ENCODE results near the gene FSCN2. TPM values are rescaled to one million over a fixed set of nuclear protein-coding genes. Genes with fewer than 3 reads are reported as not detected.
"Not testable (repeated sequence)": the region's sequence is repeated elsewhere in the genome, so short reads cannot be mapped to it uniquely, and the experiment has no call there.

Gene FSCN2
- total RNA-seq, 2 donors from 2014 or later, result 0.95 to 1.8 TPM

DNA sequence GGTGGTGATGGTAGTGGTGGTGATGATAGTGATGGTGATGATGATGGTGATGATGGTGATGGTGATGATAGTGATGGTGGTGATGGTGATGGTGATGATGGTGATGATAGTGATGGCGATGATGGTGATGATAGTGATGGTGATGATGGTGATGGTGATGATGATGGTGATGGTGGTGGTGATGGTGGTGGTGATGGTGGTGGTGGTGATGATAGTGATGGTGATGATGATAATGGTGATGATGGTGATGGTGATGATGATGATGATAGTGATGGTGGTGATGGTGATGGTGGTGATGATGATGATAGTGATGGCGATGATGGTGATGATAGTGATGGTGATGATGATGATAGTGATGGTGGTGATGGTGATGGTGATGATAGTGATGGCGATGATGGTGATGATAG is 3.8 kb downstream of the FSCN2 start:
- H3K4me3 Mint-ChIP-seq; H3K9me3 Mint-ChIP-seq; H3K36me3 Mint-ChIP-seq (ENCODE audit: insufficient read depth in 2 of 2); H3K27ac Mint-ChIP-seq; H3K4me1 Mint-ChIP-seq (ENCODE audit: low read depth); ATAC-seq (replicated peaks in 1 of 2); DNase-seq: not testable (repeated sequence)
- H3K27me3 Mint-ChIP-seq (ENCODE audit: low read depth), result peaks cover 16% of the 10 kb centered on the region

DNA sequence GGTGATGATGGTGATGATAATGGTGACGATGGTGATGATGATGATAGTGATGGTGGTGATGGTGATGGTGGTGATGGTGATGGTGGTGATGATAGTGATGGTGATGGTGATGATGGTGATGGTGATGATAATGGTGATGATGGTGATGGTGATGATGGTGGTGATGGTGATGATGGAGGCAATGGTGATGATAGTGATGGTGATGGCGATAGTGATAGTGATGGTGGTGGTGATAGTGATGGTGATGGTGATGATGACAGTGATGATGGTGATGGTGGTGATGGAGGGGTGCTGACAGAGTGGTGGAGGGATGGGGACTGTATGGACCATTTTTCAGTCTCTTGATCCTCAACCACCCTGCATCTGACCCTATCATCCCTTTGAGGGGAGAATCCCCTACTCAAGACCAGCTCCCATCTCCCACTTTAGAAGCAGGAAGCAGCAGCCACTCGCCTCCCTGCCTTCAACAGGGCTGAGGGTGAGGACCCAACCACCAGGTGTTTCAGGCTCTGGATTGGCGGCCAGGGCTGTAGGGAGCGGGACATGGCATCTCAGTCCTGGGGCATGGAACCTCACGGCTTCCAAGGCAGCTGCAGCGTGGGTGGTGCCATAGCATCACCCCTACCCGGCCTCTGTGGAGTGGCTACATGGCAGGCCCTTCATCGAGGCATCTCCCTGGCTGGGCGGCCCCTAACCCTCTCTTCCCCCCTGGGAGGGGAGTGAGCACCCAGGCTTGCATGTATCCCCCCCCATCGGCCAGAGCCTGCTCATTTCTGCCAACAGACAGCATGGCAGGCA is 4.5 kb downstream of the FSCN2 start:
- no peak for DNase-seq
- Mint-ChIP-seq H3K27me3 (ENCODE audit: low read depth) (peaks cover 16% of the 10 kb centered on the region), H3K9me3 (no peaks in the 10 kb centered on the region), H3K4me1 (ENCODE audit: low read depth) (no peaks in the 10 kb centered on the region), H3K4me3 (no peak overlapping the region), H3K36me3 (ENCODE audit: insufficient read depth in 2 of 2) (no peaks in the 10 kb centered on the region), H3K27ac (no peak overlapping the region)
- no peak for ATAC-seq (replicated peaks in 1 of 2)

- H3K27ac Mint-ChIP-seq, result no peak overlapping the region
- H3K36me3 Mint-ChIP-seq (ENCODE audit: insufficient read depth in 2 of 2), result peaks cover 0 to 1% of the 10 kb centered on the region in 2 donors
- DNase-seq (no peak), ATAC-seq (replicated peaks in 1 of 2) (peak in 1 of 2 donors; percentile 13)
- H3K4me1 Mint-ChIP-seq (ENCODE audit: low read depth), result no peaks in the 10 kb centered on the region
- H3K9me3 Mint-ChIP-seq, result no peaks in the 10 kb centered on the region
- H3K4me3 Mint-ChIP-seq, result no peak overlapping the region
- peaks cover 16% of the 10 kb centered on the region for H3K27me3 Mint-ChIP-seq (ENCODE audit: low read depth)
Observed at GRCh38 chr17:81533339-81534141, 5.4 kb downstream of the FSCN2 start.

DNA sequence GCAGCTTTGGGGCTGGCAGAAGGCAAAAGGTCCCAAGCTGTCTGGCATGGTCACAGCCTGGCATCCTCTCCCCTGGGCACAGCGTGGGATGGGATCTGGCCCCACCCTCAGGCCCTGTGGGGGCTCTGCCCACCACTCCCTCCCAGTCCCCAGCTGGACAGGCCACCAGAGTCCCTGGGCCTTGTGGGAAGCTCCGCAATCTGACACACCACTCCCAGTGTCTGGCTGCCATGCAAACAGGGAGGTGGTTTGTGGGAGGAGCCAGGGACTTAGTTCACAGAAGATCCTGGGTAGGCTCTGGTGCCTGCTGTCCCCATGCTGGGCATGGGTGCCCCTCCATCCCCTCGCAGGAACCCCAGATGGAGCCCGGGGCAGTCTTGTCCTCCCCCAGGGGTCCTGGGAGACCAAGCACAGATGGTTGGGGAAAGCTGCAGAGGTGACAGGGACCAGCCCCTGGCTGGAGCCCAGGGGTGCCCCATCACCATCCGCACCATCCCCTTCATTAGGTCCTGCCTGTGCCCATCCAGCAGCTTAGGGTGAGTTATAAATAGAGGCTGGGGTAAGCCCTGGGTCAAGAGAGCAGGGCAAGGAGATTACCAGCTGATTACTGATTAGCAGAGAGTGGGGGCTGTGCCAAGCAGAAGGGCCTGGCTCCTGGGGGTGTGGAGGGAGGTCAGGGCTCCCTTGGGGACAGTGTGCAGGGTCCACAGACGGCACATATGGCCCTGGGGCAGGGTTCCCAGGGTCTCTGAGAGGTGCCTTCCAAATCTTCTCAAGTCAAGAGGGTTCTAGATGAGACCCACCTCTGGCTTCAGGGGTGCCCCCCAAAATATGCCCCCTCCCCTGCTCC is 6.2 kb downstream of the FSCN2 start:
- Mint-ChIP-seq H3K9me3 (no peaks in the 10 kb centered on the region), H3K4me1 (ENCODE audit: low read depth) (no peaks in the 10 kb centered on the region), H3K27me3 (ENCODE audit: low read depth) (peaks cover 16% of the 10 kb centered on the region), H3K4me3 (no peak overlapping the region), H3K27ac (no peak overlapping the region), H3K36me3 (ENCODE audit: insufficient read depth in 2 of 2) (peaks cover 0 to 1% of the 10 kb centered on the region in 2 donors)
- ATAC-seq (replicated peaks in 1 of 2), result peak in 1 of 2 donors; percentile 4
- no peak for DNase-seq

DNA sequence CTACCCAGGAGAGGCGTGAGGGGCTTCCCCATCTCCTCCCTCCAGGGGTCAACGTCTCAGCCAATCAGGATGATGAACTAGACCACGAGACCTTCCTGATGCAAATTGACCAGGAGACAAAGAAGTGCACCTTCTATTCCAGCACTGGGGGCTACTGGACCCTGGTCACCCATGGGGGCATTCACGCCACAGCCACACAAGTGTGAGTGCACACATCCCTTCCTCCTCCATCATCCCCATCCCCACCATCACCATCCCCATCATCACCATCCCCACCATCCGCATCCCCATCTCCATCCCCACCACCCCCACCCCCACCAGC is 6.8 kb downstream of the FSCN2 start:
- Mint-ChIP-seq H3K4me1 (ENCODE audit: low read depth) (no peaks in the 10 kb centered on the region), H3K27me3 (ENCODE audit: low read depth) (peaks cover 16% of the 10 kb centered on the region)
- no peak for DNase-seq

GRCh38 chr17:81535480-81536298 is 7.5 kb downstream of the FSCN2 start:
- Mint-ChIP-seq H3K4me1 (ENCODE audit: low read depth) (no peaks in the 10 kb centered on the region), H3K27me3 (ENCODE audit: low read depth) (peaks cover 16% of the 10 kb centered on the region), H3K9me3 (no peaks in the 10 kb centered on the region), H3K27ac (no peak overlapping the region), H3K36me3 (ENCODE audit: insufficient read depth in 2 of 2) (peaks cover 0 to 1% of the 10 kb centered on the region in 2 donors), H3K4me3 (no peak overlapping the region)
- ATAC-seq (replicated peaks in 1 of 2) (no peak), DNase-seq (no peak)

More for the DNA sequence above, 6.8 kb downstream of the FSCN2 start:
- Mint-ChIP-seq H3K27ac (no peak overlapping the region), H3K4me3 (no peak overlapping the region), H3K9me3 (no peaks in the 10 kb centered on the region), H3K36me3 (ENCODE audit: insufficient read depth in 2 of 2) (peaks cover 0 to 1% of the 10 kb centered on the region in 2 donors)
- ATAC-seq (replicated peaks in 1 of 2), result no peak

DNA sequence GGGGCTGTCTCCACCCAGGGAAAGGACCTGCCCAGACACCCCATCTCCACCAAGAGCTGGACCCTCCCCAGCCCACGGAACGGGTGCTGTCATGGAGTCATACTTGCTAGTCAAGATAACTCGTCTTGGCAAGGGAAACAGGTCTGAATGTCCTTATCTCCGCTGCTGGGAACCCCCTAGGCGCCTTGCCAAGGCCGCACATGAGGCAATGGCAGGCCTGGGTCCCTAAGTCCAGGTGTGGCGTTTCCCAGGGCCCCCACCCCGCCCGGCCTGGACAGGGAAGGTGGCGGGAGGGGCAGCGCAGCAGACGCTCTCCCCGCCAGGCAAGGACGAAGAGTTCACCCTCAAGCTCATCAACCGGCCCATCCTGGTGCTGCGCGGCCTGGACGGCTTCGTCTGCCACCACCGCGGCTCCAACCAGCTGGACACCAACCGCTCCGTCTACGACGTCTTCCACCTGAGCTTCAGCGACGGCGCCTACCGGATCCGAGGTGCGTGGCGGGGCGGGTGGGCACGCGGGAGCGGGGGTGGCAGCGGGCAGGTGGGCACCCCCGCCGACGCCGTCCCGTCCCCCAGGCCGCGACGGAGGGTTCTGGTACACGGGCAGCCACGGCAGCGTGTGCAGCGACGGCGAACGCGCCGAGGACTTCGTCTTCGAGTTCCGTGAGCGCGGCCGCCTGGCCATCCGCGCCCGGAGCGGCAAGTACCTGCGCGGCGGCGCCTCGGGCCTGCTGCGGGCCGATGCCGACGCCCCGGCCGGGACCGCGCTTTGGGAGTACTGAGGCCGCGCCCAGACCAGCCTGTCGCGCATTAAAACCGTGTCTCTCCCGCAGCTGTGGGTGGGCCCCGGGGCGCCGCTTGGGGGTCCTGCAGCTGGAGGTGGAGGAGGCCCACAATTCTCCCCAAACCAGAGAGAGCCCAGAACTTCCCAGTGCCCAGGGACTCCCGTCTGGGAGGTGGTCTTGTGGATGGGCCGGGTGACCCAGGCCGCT is 8.4 kb downstream of the FSCN2 start:
- no peaks in the 10 kb centered on the region for H3K4me1 Mint-ChIP-seq (ENCODE audit: low read depth)
- peaks cover 0 to 1% of the 10 kb centered on the region in 2 donors for H3K36me3 Mint-ChIP-seq (ENCODE audit: insufficient read depth in 2 of 2)
- peaks cover 16% of the 10 kb centered on the region for H3K27me3 Mint-ChIP-seq (ENCODE audit: low read depth)
- DNase-seq (no peak), ATAC-seq (replicated peaks in 1 of 2) (no peak)
- no peak overlapping the region for H3K27ac Mint-ChIP-seq
- H3K4me3 Mint-ChIP-seq, result no peak overlapping the region
- H3K9me3 Mint-ChIP-seq, result no peaks in the 10 kb centered on the region

DNA sequence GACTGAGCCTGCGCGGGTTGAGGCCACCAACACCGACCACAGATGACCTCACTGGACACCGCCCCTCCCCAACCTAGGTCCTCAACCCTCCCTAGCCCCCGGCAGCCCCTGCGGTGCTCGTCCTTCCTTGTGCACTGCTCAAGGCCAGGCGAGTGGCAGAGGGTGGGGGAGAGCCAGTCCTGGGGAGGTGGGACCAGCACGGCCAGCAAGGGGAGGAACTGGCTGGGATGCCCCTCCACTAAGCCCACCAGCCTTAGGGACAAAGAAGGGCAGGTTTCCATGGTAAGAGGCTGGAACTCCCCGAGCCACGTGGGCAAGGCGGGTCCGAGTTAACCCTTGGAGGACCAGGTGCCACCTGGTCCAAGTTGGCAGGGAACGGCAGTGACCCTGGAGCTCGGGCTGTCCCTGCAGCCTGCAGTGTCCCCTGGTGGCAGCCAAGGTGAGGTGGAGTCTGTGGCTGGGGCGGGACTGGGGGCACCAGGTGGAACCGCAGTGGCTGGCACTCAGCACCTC is 9.2 kb downstream of the FSCN2 start:
- Mint-ChIP-seq H3K36me3 (ENCODE audit: insufficient read depth in 2 of 2) (peaks cover 1 to 2% of the 10 kb centered on the region in 2 donors), H3K27me3 (ENCODE audit: low read depth) (peaks cover 16% of the 10 kb centered on the region), H3K4me3 (no peak overlapping the region), H3K27ac (no peak overlapping the region), H3K9me3 (no peaks in the 10 kb centered on the region), H3K4me1 (ENCODE audit: low read depth) (no peaks in the 10 kb centered on the region)
- ATAC-seq (replicated peaks in 1 of 2) (peak; percentile 49 to 62), DNase-seq (peak; percentile 34 to 39)

DNA sequence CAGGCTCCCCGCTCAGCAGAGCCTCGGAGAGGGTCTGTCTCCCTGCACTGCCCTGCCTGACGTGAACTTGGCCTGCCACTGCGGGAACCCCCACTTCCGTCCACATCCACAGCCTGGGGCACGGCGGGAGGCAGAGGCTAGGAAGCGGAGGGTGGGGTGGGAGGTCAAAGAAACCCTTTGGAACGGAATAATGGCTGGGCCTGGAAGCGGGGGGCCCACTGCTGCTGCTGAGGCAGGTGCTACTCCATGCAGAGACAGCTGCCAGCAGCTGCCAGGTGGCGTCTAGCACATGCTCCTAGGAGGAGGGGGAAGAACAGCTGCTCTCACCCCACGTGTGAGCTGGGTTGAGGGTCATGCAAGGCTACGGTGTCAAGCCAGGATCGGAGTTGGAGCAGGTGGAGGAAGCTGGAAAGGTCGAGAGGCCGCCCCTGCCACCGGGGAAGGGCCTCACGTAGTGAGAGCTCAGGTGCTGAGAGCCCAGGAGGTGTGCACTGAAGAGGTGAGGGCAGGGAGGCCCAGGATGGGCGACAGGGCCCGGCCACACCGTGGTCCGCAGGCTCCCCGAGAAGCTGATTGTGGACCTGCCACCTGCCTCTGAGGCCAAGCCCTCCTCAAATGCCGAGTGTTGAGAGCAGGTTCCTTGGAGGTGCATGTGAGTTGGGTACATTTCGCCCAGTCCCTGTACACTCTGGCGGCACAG is 9.8 kb downstream of the FSCN2 start:
- no peaks in the 10 kb centered on the region for H3K9me3 Mint-ChIP-seq
- DNase-seq, result no peak

GRCh38 chr17:81538651-81539570 is 10.7 kb downstream of the FSCN2 start:
- H3K4me1 Mint-ChIP-seq (ENCODE audit: low read depth), result no peaks in the 10 kb centered on the region
- no peak overlapping the region for H3K27ac Mint-ChIP-seq
- H3K9me3 Mint-ChIP-seq, result no peaks in the 10 kb centered on the region
- DNase-seq, result no peak
- peaks cover 1 to 2% of the 10 kb centered on the region in 2 donors for H3K36me3 Mint-ChIP-seq (ENCODE audit: insufficient read depth in 2 of 2)
- no peak overlapping the region for H3K4me3 Mint-ChIP-seq
- H3K27me3 Mint-ChIP-seq (ENCODE audit: low read depth), result peaks cover 9% of the 10 kb centered on the region
- ATAC-seq (replicated peaks in 1 of 2), result no peak

More for the DNA sequence above, 9.8 kb downstream of the FSCN2 start:
- Mint-ChIP-seq H3K27ac (no peak overlapping the region), H3K4me1 (ENCODE audit: low read depth) (no peaks in the 10 kb centered on the region), H3K4me3 (no peak overlapping the region), H3K27me3 (ENCODE audit: low read depth) (peaks cover 16% of the 10 kb centered on the region), H3K36me3 (ENCODE audit: insufficient read depth in 2 of 2) (peaks cover 1 to 2% of the 10 kb centered on the region in 2 donors)
- ATAC-seq (replicated peaks in 1 of 2), result no peak

Measured in activated T-cell treated with anti-CD3 and anti-CD28 coated beads, Interleukin-2, amount 50 U/mL, for 72 hours (primary cell).